Activated T-helper 17 cell treated with anti-CD3 and anti-CD28 coated beads, Interleukin-2, amount 50 U/mL, for 72 hours (primary cell): ENCODE results near the gene MMP14. TPM values are rescaled to one million over a fixed set of nuclear protein-coding genes. Genes with fewer than 3 reads are reported as not detected.

Experiments used
- ATAC-seq: fragments of 150-1000 bp; cut with Tn5 transposase; replicated peaks from 2 replicates; pipeline ENCODE4 v1.10.0; 2021; ENCODE audit warnings: mild to moderate bottlenecking, moderate library complexity
- H3K27ac Mint-ChIP-seq: one replicate; pipeline ENCODE4 v1.8.0; 2022; ENCODE audit warnings: mixed read lengths
- H3K27me3 Mint-ChIP-seq: one replicate; pipeline ENCODE4 v1.8.0; 2022; ENCODE audit warnings: mixed read lengths
- H3K36me3 Mint-ChIP-seq: one replicate; pipeline ENCODE4 v1.8.0; 2022; ENCODE audit warnings: low read depth, mild to moderate bottlenecking, mixed read lengths
- H3K4me1 Mint-ChIP-seq: one replicate; pipeline ENCODE4 v1.8.0; 2022; ENCODE audit warnings: mixed read lengths
- H3K4me3 Mint-ChIP-seq: one replicate; pipeline ENCODE4 v1.8.0; 2022; ENCODE audit warnings: mild to moderate bottlenecking, mixed read lengths
- H3K9me3 Mint-ChIP-seq: one replicate; pipeline ENCODE4 v1.8.0; 2022; ENCODE audit warnings: mixed read lengths
- total RNA-seq, 2 donors: library from RNA; stranded (reverse); gene quantifications; one replicate each; pipeline ENCODE4 v1.2.3, GENCODE V29; 2022

The MMP14 gene
- total RNA-seq, 2 donors from 2014 or later: 1.5 to 2.1 TPM

DNA sequence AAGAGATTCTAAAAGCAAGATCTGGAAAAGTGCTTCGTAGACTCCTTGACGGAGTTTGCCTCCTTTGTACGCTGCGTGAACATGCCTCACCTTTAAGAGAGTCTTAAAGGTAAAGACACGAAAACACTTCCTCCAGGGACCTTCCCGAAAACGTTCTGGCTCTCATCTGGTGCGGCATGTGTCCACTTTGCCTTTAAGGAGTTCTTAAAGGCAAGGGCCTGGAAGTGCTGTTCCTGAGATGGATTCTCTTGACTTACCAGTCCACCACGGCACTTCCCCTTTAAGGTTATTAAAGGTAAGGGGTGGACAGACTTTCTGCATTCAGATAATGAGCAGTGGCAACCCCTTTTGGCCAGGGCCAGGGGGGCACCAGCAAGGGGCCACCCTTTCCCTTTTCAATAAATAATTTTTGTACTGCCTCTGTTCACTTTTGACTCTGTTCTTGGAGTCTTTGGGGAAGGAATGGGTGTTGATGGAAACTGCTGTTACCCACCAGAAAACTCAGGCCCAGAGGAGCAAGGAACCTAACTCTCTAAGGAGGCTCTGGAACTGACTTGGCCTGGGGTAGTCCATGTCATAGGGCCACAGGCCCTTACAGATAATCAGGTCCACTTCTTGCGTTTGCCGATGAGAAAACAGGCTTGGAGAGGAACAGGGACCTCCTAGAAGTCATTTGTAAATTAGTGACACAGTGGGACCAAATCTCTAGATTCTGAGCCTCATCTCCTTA, 51.0 kb downstream of the MMP14 start:
- peaks cover 27% of the 10 kb centered on the region for H3K4me1 Mint-ChIP-seq
- no peaks in the 10 kb centered on the region for H3K27me3 Mint-ChIP-seq
- H3K9me3 Mint-ChIP-seq: no peaks in the 10 kb centered on the region
- peak; percentile 27 for ATAC-seq
- H3K27ac Mint-ChIP-seq: peak overlapping the region; percentile 93
- no peaks in the 10 kb centered on the region for H3K36me3 Mint-ChIP-seq
- peak overlapping the region; percentile 92 for H3K4me3 Mint-ChIP-seq

GRCh38 chr14:22887990-22888378, 51.6 kb downstream of the MMP14 start:
- Mint-ChIP-seq H3K36me3 (no peaks in the 10 kb centered on the region), H3K27me3 (no peaks in the 10 kb centered on the region), H3K9me3 (no peaks in the 10 kb centered on the region), H3K27ac (peak overlapping the region; percentile 93), H3K4me3 (peak overlapping the region; percentile 92), H3K4me1 (peaks cover 25% of the 10 kb centered on the region)
- ATAC-seq: peak; percentile 10

DNA sequence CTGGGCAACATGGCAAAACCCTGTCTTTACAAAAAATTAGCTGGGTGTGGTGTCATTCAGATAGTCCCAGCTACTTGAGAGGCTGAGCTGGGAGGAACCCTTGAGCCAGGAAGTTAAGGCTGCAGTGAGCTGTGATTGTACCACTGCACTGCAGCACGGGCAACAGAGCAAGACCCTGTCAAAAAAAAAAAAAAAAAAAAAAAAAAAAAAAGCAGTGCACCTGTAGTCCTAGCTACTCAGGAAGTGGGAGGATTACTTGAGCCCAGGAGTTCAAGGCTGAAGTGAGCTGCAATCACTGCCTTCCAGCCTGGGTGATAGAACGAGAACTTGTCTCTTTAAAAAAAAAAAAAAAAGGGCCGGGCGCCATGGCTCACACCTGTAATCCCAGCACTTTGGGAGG, 52.3 kb downstream of the MMP14 start:
- Mint-ChIP-seq H3K27ac (no peak overlapping the region), H3K36me3 (no peaks in the 10 kb centered on the region), H3K4me3 (peak overlapping the region; percentile 92), H3K27me3 (no peaks in the 10 kb centered on the region), H3K4me1 (peaks cover 20% of the 10 kb centered on the region), H3K9me3 (no peaks in the 10 kb centered on the region)
- no peak for ATAC-seq

- Mint-ChIP-seq H3K27ac (no peak overlapping the region), H3K9me3 (no peaks in the 10 kb centered on the region), H3K4me3 (no peak overlapping the region), H3K36me3 (no peaks in the 10 kb centered on the region), H3K27me3 (no peaks in the 10 kb centered on the region), H3K4me1 (peaks cover 10% of the 10 kb centered on the region)
- ATAC-seq: no peak
These were observed 54.0 kb downstream of the MMP14 start for GRCh38 chr14:22890416-22890815.

DNA sequence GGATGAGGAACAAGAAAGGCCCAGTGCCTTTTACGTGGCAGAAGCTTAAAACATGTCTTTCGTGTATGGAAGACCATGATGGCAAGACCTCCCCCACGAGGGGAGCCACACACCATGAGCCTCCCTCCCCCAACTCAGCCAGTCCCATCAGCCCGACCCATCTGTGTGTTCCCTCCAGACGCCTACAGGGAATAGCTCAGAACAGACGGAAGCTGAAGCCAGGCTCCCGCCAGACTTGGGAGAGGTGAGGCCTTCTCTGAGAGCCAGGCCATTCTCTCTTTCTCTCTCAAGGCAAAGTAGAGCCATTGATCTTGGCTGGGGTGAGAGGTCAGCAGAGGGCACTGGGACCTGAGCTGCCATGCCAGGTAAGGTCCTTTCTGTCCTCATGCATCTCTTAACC, 56.1 kb downstream of the MMP14 start:
- peaks cover 10% of the 10 kb centered on the region for H3K4me1 Mint-ChIP-seq
- H3K27ac Mint-ChIP-seq: no peak overlapping the region
- H3K27me3 Mint-ChIP-seq: no peaks in the 10 kb centered on the region
- no peak overlapping the region for H3K4me3 Mint-ChIP-seq
- ATAC-seq: no peak
- no peaks in the 10 kb centered on the region for H3K9me3 Mint-ChIP-seq
- no peaks in the 10 kb centered on the region for H3K36me3 Mint-ChIP-seq

- Mint-ChIP-seq H3K9me3 (no peaks in the 10 kb centered on the region), H3K4me3 (no peak overlapping the region), H3K27me3 (no peaks in the 10 kb centered on the region), H3K4me1 (peaks cover 15% of the 10 kb centered on the region), H3K36me3 (peaks cover 5% of the 10 kb centered on the region), H3K27ac (no peak overlapping the region)
- ATAC-seq: no peak
These were observed 57.3 kb downstream of the MMP14 start for GRCh38 chr14:22893706-22894105.

GRCh38 chr14:22895402-22895801, 59.0 kb downstream of the MMP14 start:
- Mint-ChIP-seq H3K4me3 (no peak overlapping the region), H3K27me3 (no peaks in the 10 kb centered on the region), H3K9me3 (no peaks in the 10 kb centered on the region), H3K4me1 (peaks cover 11% of the 10 kb centered on the region), H3K36me3 (peaks cover 10% of the 10 kb centered on the region), H3K27ac (no peak overlapping the region)
- ATAC-seq: no peak

- no peaks in the 10 kb centered on the region for H3K27me3 Mint-ChIP-seq
- no peaks in the 10 kb centered on the region for H3K9me3 Mint-ChIP-seq
- H3K4me3 Mint-ChIP-seq: no peak overlapping the region
- H3K27ac Mint-ChIP-seq: no peak overlapping the region
- peaks cover 11% of the 10 kb centered on the region for H3K4me1 Mint-ChIP-seq
- no peak for ATAC-seq
- peaks cover 19% of the 10 kb centered on the region for H3K36me3 Mint-ChIP-seq
These were observed 60.0 kb downstream of the MMP14 start for GRCh38 chr14:22896356-22896755.

- Mint-ChIP-seq H3K4me3 (no peak overlapping the region), H3K27me3 (no peaks in the 10 kb centered on the region), H3K9me3 (no peaks in the 10 kb centered on the region), H3K27ac (no peak overlapping the region), H3K4me1 (peaks cover 11% of the 10 kb centered on the region), H3K36me3 (peaks cover 23% of the 10 kb centered on the region)
- ATAC-seq: no peak
These were observed 60.4 kb downstream of the MMP14 start for GRCh38 chr14:22896760-22897159.

- ATAC-seq: no peak
- no peak overlapping the region for H3K27ac Mint-ChIP-seq
- peaks cover 11% of the 10 kb centered on the region for H3K4me1 Mint-ChIP-seq
- no peak overlapping the region for H3K4me3 Mint-ChIP-seq
- no peaks in the 10 kb centered on the region for H3K27me3 Mint-ChIP-seq
- H3K9me3 Mint-ChIP-seq: no peaks in the 10 kb centered on the region
- peaks cover 29% of the 10 kb centered on the region for H3K36me3 Mint-ChIP-seq
These were observed 61.0 kb downstream of the MMP14 start for GRCh38 chr14:22897357-22897756.

Other genes with a start within 250 kb of the MMP14 start
- gene DAD1, start 247.4 kb upstream of the MMP14 start, total RNA-seq: 100 to 1,000 TPM; 218 to 229 TPM
- gene ABHD4, start 238.3 kb upstream of the MMP14 start, total RNA-seq: 10 to 100 TPM; 11.2 to 31.0 TPM
- gene OR6J1, start 192.2 kb upstream of the MMP14 start, total RNA-seq: not detected
- gene OXA1L, start 69.9 kb upstream of the MMP14 start, total RNA-seq: 100 to 1,000 TPM; 110 to 152 TPM
- under 1 TPM; 0.15 to 0.71 TPM for gene SLC7A7, start 21.1 kb upstream of the MMP14 start, total RNA-seq
- 100 to 1,000 TPM in 1 of 2 donors, 10 to 100 TPM in 1; 90.4 to 142 TPM for gene MRPL52, start 6.7 kb upstream of the MMP14 start, total RNA-seq
- 10 to 100 TPM; 61.3 to 78.1 TPM for gene LRP10, start 35.2 kb downstream of the MMP14 start, total RNA-seq
- gene REM2, start 46.6 kb downstream of the MMP14 start, total RNA-seq: 1 to 10 TPM in 1 of 2 donors, under 1 TPM in 1; 0.56 to 1.3 TPM
- 10 to 100 TPM; 69.5 to 70.5 TPM for gene RBM23, start 82.6 kb downstream of the MMP14 start, total RNA-seq
- gene PRMT5, start 92.8 kb downstream of the MMP14 start, total RNA-seq: 100 to 1,000 TPM in 1 of 2 donors, 10 to 100 TPM in 1; 61.7 to 127 TPM
- gene HAUS4, start 120.5 kb downstream of the MMP14 start, total RNA-seq: 10 to 100 TPM; 60.6 to 78.5 TPM
- 1 to 10 TPM; 1.1 to 7.5 TPM for gene AJUBA, start 146.0 kb downstream of the MMP14 start, total RNA-seq
- 1 to 10 TPM; 8.5 to 9.6 TPM for gene C14orf93, start 173.6 kb downstream of the MMP14 start, total RNA-seq
- 100 to 1,000 TPM in 1 of 2 donors, 10 to 100 TPM in 1; 85.8 to 151 TPM for gene PSMB5, start 198.3 kb downstream of the MMP14 start, total RNA-seq
- gene PSMB11, start 205.6 kb downstream of the MMP14 start, total RNA-seq: not detected
- gene CDH24, start 220.9 kb downstream of the MMP14 start, total RNA-seq: under 1 TPM; 0.48 TPM